HepG2 (cell line): ENCODE data around the gene GPR107. TPM values are rescaled to one million over a fixed set of nuclear protein-coding genes. Genes with fewer than 3 reads are reported as not detected.
A peak's percentile ranks its signal among the peaks of the same experiment; 100 is the strongest.

Experiments used
- DMAP1 ChIP-seq: IDR thresholded peaks from 2 replicates; pipeline ENCODE4 v1.6.1; 2016
- DPF2 ChIP-seq: sonication (generic); formaldehyde crosslinking; IDR thresholded peaks from 2 replicates; pipeline ENCODE4 v1.4.0; 2020; ENCODE audit warnings: mild to moderate bottlenecking, low read depth, missing genetic modification reagents, borderline replicate concordance
- DR1 ChIP-seq: sonication (generic); formaldehyde crosslinking; IDR thresholded peaks from 2 replicates; pipeline ENCODE4 v1.8.0; 2021; ENCODE audit warnings: mild to moderate bottlenecking, missing genetic modification reagents, inconsistent platforms
- FOXK2 ChIP-seq: fragments of 450-650 bp; IDR thresholded peaks from 2 replicates; pipeline ENCODE4 v1.6.1; 2016
- IRX3 ChIP-seq: sonication (generic); formaldehyde crosslinking; IDR thresholded peaks from 2 replicates; pipeline ENCODE4 v1.8.1; 2023; ENCODE audit warnings: mild to moderate bottlenecking, low read depth, missing genetic modification reagents, borderline replicate concordance
- JUNB ChIP-seq: sonication (generic); formaldehyde crosslinking; IDR thresholded peaks from 2 replicates; pipeline ENCODE4 v1.8.0; 2022; ENCODE audit warnings: missing genetic modification reagents, mild to moderate bottlenecking, borderline replicate concordance
- POLR2AphosphoS2 ChIP-seq: IDR thresholded peaks from 2 replicates; pipeline ENCODE4 v1.6.1; 2011; ENCODE audit warnings: low read depth, low read length, improper control_type of control experiment
- SOX13 ChIP-seq, 3 experiments: fragments of 450-650 bp in 1 of 3; sonication (generic) in 1 of 3; formaldehyde crosslinking in 1 of 3; IDR thresholded peaks in 2 of 3; conservative IDR thresholded peaks in 1 of 3; 2 replicates each; pipeline versions ENCODE4 v1.5.0 to v1.6.1; 2016 to 2020; ENCODE audit warnings: antibody characterized with exemption in 1 of 3, mild to moderate bottlenecking in 1 of 3, missing compliant biosample characterization in 1 of 3, missing genetic modification reagents in 1 of 3, moderate library complexity in 1 of 3
- TCF12 ChIP-seq, 2 experiments: fragments of 450-650 bp in 1 of 2; sonication (generic) in 1 of 2; formaldehyde crosslinking in 1 of 2; IDR thresholded peaks; 2 replicates each; pipeline versions ENCODE4 v1.6.1 to v1.8.0; 2017 to 2022; ENCODE audit warnings: antibody characterized with exemption in 1 of 2, mild to moderate bottlenecking in 1 of 2, missing genetic modification reagents in 1 of 2, moderate library complexity in 1 of 2
- ZNF143 ChIP-seq: sonication (generic); formaldehyde crosslinking; IDR thresholded peaks from 2 replicates; pipeline ENCODE4 v1.4.0; 2020; ENCODE audit warnings: missing genetic modification reagents
- ZNF17 ChIP-seq: sonication (generic); formaldehyde crosslinking; IDR thresholded peaks from 2 replicates; pipeline ENCODE4 v1.5.0; 2020; ENCODE audit warnings: mild to moderate bottlenecking, missing genetic modification reagents
- ZNF597 ChIP-seq: sonication (generic); formaldehyde crosslinking; IDR thresholded peaks from 2 replicates; pipeline ENCODE4 v1.5.0; 2020; ENCODE audit warnings: missing genetic modification reagents
- ZNF616 ChIP-seq: sonication (generic); formaldehyde crosslinking; IDR thresholded peaks from 2 replicates; pipeline ENCODE4 v1.5.0; 2020; ENCODE audit warnings: low read depth, mild to moderate bottlenecking, missing genetic modification reagents
- polyA plus RNA-seq, 8 experiments: library from polyadenylated mRNA; depleted of rRNA in 3 of 8; stranded (reverse) in 7 of 8; unstranded in 1 of 8; fragments of >200 nt; fragmentation: Illumina TruSeq in 4 of 8; extraction: Trizol in 4 of 8; gene quantifications; 2 replicates each; pipeline versions ENCODE4 v1.2.1 to v1.2.3, GENCODE V29; 2011 to 2016; ENCODE audit warnings: low read depth in 4 of 8, missing spikeins in 1 of 8, mixed read lengths in 1 of 8; ENCODE audit not compliant: insufficient read depth in 1 of 8
- total RNA-seq, 5 experiments: library from RNA; depleted of rRNA; stranded (reverse); fragments of >200 nt; fragmentation: Illumina TruSeq; extraction: Trizol; gene quantifications; 2 replicates each; pipeline ENCODE4 v1.2.3, GENCODE V29; 2016; ENCODE audit warnings: low read depth in 1 of 5
- TF ChIP-seq, protein P1 (sequence below): sonication (generic); formaldehyde crosslinking; IDR thresholded peaks from 2 replicates; pipeline ENCODE4 v1.8.0; 2022; ENCODE audit warnings: mild to moderate bottlenecking, missing genetic modification reagents; ENCODE audit not compliant: insufficient replicate concordance
- TF ChIP-seq, protein P2 (sequence below): sonication (generic); formaldehyde crosslinking; IDR thresholded peaks from 2 replicates; pipeline ENCODE4 v1.5.1; 2020; ENCODE audit warnings: missing genetic modification reagents, mild to moderate bottlenecking, borderline replicate concordance
- TF ChIP-seq, protein P3 (sequence below): sonication (generic); formaldehyde crosslinking; IDR thresholded peaks from 2 replicates; pipeline ENCODE4 v1.4.0; 2020; ENCODE audit warnings: missing genetic modification reagents, mild to moderate bottlenecking, borderline replicate concordance
- TF ChIP-seq, protein P4 (sequence below): sonication (generic); formaldehyde crosslinking; IDR thresholded peaks from 2 replicates; pipeline ENCODE4 v1.5.0; 2020; ENCODE audit warnings: mild to moderate bottlenecking, missing genetic modification reagents, moderate library complexity
- TF ChIP-seq, protein P5 (sequence below): sonication (generic); formaldehyde crosslinking; IDR thresholded peaks from 2 replicates; pipeline ENCODE4 v1.4.0; 2020; ENCODE audit warnings: missing genetic modification reagents

The GPR107 gene
- total and polyA plus RNA-seq, 2 of the 13 experiments (the other 11 are each of a cell fraction or from before 2014, with no cell fraction given) = 22.5 to 24.4 TPM

GRCh38 chr9:130053504-130054324 is at the start of gene GPR107 (continued):
- TF ChIP-seq, protein P1, sequence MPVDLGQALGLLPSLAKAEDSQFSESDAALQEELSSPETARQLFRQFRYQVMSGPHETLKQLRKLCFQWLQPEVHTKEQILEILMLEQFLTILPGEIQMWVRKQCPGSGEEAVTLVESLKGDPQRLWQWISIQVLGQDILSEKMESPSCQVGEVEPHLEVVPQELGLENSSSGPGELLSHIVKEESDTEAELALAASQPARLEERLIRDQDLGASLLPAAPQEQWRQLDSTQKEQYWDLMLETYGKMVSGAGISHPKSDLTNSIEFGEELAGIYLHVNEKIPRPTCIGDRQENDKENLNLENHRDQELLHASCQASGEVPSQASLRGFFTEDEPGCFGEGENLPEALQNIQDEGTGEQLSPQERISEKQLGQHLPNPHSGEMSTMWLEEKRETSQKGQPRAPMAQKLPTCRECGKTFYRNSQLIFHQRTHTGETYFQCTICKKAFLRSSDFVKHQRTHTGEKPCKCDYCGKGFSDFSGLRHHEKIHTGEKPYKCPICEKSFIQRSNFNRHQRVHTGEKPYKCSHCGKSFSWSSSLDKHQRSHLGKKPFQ = no peak
- TF ChIP-seq SOX13 (IDR thresholded peaks at IDR 0.05) (peak; percentile 47; the same call in 1 of the 2 replicates), SOX13 (CRISPR knock-in tag; conservative IDR thresholded peaks at IDR 0.05 in 1 of 2, IDR thresholded peaks at IDR 0.05 in 1 of 2) (no peak; a peak in 1 of 4 replicates), IRX3 (CRISPR knock-in tag) (no peak), TCF12 (IDR thresholded peaks at IDR 0.05) (no peak), TCF12 (CRISPR knock-in tag; IDR thresholded peaks at IDR 0.05) (peak; percentile 42; the same call in 1 of the 2 replicates), DMAP1 (CRISPR knock-in tag) (peak; percentile 78), JUNB (CRISPR knock-in tag) (no peak), ZNF17 (CRISPR knock-in tag) (0 out of 2 replicates have a peak, but pooled peaks have one; percentile 57), POLR2AphosphoS2 (no peak), DR1 (CRISPR knock-in tag) (0 out of 2 replicates have a peak, but pooled peaks have one; percentile 42), ZNF143 (CRISPR knock-in tag) (no peak), FOXK2 (no peak), DPF2 (no peak), ZNF616 (CRISPR knock-in tag) (no peak), ZNF597 (no peak)
- TF ChIP-seq, protein P2, sequence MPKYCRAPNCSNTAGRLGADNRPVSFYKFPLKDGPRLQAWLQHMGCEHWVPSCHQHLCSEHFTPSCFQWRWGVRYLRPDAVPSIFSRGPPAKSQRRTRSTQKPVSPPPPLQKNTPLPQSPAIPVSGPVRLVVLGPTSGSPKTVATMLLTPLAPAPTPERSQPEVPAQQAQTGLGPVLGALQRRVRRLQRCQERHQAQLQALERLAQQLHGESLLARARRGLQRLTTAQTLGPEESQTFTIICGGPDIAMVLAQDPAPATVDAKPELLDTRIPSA (CRISPR knock-in tag) = no peak
- TF ChIP-seq, protein P3, sequence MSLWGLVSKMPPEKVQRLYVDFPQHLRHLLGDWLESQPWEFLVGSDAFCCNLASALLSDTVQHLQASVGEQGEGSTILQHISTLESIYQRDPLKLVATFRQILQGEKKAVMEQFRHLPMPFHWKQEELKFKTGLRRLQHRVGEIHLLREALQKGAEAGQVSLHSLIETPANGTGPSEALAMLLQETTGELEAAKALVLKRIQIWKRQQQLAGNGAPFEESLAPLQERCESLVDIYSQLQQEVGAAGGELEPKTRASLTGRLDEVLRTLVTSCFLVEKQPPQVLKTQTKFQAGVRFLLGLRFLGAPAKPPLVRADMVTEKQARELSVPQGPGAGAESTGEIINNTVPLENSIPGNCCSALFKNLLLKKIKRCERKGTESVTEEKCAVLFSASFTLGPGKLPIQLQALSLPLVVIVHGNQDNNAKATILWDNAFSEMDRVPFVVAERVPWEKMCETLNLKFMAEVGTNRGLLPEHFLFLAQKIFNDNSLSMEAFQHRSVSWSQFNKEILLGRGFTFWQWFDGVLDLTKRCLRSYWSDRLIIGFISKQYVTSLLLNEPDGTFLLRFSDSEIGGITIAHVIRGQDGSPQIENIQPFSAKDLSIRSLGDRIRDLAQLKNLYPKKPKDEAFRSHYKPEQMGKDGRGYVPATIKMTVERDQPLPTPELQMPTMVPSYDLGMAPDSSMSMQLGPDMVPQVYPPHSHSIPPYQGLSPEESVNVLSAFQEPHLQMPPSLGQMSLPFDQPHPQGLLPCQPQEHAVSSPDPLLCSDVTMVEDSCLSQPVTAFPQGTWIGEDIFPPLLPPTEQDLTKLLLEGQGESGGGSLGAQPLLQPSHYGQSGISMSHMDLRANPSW (CRISPR knock-in tag) = no peak
- TF ChIP-seq, protein P4, sequence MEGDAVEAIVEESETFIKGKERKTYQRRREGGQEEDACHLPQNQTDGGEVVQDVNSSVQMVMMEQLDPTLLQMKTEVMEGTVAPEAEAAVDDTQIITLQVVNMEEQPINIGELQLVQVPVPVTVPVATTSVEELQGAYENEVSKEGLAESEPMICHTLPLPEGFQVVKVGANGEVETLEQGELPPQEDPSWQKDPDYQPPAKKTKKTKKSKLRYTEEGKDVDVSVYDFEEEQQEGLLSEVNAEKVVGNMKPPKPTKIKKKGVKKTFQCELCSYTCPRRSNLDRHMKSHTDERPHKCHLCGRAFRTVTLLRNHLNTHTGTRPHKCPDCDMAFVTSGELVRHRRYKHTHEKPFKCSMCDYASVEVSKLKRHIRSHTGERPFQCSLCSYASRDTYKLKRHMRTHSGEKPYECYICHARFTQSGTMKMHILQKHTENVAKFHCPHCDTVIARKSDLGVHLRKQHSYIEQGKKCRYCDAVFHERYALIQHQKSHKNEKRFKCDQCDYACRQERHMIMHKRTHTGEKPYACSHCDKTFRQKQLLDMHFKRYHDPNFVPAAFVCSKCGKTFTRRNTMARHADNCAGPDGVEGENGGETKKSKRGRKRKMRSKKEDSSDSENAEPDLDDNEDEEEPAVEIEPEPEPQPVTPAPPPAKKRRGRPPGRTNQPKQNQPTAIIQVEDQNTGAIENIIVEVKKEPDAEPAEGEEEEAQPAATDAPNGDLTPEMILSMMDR (CRISPR knock-in tag) = no peak; the same call in 1 of the 2 replicates
- TF ChIP-seq, protein P5, sequence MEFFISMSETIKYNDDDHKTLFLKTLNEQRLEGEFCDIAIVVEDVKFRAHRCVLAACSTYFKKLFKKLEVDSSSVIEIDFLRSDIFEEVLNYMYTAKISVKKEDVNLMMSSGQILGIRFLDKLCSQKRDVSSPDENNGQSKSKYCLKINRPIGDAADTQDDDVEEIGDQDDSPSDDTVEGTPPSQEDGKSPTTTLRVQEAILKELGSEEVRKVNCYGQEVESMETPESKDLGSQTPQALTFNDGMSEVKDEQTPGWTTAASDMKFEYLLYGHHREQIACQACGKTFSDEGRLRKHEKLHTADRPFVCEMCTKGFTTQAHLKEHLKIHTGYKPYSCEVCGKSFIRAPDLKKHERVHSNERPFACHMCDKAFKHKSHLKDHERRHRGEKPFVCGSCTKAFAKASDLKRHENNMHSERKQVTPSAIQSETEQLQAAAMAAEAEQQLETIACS (CRISPR knock-in tag) = no peak
